ENCODE measurements around the gene CEP112. TPM values are rescaled to one million over a fixed set of nuclear protein-coding genes. Genes with fewer than 3 reads are reported as not detected.
A peak's percentile ranks its signal among the peaks of the same experiment; 100 is the strongest.

CEP112 gene
- total RNA-seq, 1 donor from 2014 or later, result 20.7 TPM

DNA sequence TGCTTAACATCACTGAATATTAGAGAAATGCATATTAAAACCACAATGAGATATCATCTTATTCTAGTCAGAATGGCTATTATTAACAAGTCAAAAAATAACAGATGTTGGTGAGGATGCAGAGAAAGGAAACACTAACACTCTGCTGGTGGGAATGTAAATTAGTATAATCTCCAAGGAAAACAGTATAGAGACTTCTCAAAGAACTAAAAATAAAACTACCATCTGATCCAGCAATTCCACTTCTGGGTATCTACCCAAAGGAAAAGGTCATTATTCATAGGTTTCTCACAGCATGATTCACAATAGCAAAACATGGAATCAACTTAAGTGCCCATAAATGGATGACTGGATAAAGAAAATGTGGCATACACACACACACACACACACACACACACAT lies 166.4 kb downstream of the CEP112 start:
- ATAC-seq (ENCODE audit: poor library complexity), result no peak
- intact Hi-C loops (cut with DNase I), result no loop called here

DNA sequence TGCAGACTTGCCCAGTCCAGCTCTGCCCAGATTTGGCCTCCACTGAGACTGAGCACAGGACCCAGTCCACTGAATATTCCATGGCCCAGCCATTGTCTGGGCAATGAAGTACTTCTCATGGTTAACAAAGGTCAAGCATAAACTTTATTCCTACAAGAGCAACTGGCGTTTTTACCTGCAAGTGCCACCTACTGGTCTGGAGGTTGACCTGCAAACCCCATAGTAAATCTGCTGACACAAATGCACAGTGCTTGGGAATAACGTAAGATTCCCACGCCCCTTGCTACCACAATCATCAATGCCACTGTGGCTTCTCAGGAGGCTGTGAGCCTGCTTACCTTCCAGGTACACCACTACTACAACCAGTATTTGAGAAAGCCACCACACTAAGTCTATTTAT lies 170.2 kb downstream of the CEP112 start:
- DNase-seq (no peak), ATAC-seq (ENCODE audit: poor library complexity) (no peak)
- intact Hi-C loops (cut with DNase I), result no loop called here

More for the DNA sequence above, 166.4 kb downstream of the CEP112 start:
- no peak for DNase-seq

DNA sequence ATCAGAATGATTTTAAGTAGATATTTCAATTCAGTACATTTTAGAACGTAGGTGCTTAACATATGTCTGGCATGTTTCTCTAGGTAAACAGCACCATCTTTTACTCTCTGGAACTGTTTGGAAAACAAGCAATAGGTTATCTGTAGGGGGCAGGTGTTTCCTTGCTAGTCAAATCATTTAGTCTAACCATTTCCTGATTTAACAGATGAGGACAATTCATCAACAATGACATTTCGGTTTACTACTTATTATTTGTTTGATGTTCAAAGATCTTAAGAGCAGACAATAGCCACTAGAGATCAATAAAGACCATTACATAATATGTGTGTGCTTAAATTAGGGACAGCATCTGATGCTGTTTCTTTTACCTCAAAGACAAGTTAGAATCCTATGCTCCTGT lies 173.1 kb downstream of the CEP112 start:
- DNase-seq, result no peak
- ATAC-seq (ENCODE audit: poor library complexity), result no peak
- intact Hi-C loops (cut with DNase I), result no loop called here

DNA sequence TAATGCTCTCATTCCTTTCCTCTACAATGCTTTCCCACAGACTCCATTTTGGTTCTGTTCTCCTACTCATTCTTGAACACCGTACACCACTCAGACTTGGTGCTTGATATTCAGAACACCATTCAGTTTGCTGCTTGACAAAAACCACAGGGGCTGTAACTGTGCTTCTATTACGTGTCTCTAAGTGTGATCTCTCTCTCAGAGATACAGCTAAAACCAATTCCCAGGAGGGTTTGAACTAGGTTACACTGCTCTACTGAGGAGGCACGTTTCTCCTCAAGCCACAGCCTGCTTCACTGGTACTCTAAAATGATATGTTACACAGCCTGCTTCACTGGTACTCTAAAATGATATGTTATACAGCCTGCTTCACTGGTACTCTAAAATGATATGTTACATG lies 175.7 kb downstream of the CEP112 start:
- DNase-seq (no peak), ATAC-seq (ENCODE audit: poor library complexity) (no peak)
- intact Hi-C loops (cut with DNase I), result no loop called here

DNA sequence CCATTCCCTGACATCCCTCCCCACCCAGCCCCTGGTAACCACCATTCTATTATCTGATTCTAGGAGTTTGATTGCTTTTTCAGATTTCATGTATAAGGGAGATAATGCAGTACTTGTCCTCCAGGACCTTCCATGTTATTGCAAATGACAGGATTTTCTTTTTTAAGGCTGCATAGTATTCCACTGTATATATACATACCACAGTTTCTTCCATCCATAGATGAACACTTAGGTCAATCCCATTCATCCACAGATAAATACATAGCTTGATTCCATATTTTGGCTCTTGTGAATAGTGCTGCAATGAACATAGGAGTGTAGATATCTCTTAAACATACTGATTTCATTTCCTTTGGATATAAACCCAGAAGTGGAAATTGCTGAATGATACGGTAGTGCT lies 183.3 kb downstream of the CEP112 start:
- DNase-seq (no peak), ATAC-seq (ENCODE audit: poor library complexity) (no peak)
- intact Hi-C loops (cut with DNase I), result no loop called here

DNA sequence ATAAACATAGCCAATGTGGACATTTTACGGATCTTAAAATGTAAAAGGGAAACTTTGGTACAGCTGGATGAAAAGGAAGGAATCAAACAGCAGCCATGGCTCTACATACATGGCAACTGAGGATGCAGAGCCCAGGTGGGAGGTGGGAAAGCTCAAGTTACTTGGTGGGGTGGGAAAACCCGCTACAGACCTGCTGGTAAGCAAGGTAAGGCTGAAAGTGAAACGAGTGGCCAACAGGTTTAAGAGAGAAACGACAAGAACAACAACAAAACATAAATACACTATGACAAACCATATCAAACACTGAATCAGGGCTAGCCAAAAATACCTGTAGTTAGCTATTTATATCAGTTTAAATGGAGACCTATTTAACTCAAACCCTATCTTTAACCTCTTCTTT lies 185.3 kb downstream of the CEP112 start:
- DNase-seq (no peak), ATAC-seq (ENCODE audit: poor library complexity) (no peak)
- intact Hi-C loops (cut with DNase I), result no loop called here

DNA sequence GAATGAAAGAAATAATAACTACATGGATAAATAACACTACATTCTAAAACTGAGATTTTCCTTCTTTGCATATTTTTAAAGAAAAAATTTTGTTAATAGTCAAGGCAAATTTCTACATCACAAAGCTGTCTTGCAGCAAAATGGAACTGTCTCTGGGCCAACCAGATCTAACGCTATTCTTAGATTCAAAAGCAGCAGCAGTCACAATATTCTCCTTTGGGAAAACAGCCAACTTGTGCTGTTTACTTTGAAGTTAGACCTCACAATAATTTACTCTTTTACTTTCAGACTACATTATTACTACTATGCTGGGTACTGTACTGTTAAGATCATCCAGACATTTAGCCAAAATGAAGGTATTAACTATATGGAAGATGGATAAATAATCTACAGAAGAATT lies 189.1 kb downstream of the CEP112 start:
- peak; percentile 59 for ATAC-seq (ENCODE audit: poor library complexity)
- intact Hi-C loops (cut with DNase I), result no loop called here

DNA sequence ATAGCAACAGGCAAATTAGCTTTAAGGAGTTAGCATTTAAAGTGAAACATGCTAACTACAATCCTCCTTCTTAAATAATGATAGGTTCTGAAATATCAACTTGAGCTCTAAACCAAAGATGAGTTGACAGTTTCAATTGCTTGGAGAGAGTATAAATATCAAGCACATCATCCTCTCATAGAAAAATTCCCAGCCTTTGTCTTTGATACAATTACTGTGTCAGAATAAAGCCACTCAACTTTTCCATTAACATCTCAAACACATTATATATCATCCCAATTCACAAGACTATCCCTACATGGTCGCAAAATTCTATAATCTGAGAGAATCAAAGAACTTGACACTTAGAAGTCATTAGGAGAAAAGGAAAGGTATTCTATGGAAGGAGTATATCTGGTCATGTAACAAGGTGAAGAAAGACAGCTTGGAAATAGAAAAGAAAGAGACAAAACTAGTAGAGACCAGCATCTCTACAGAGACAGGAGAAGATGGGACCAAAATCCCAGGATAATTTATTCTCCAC lies 189.8 kb downstream of the CEP112 start:
- DNase-seq, result no peak
- intact Hi-C loops (cut with DNase I), result no loop called here

More for the DNA sequence above, 189.1 kb downstream of the CEP112 start:
- DNase-seq, result no peak

DNA sequence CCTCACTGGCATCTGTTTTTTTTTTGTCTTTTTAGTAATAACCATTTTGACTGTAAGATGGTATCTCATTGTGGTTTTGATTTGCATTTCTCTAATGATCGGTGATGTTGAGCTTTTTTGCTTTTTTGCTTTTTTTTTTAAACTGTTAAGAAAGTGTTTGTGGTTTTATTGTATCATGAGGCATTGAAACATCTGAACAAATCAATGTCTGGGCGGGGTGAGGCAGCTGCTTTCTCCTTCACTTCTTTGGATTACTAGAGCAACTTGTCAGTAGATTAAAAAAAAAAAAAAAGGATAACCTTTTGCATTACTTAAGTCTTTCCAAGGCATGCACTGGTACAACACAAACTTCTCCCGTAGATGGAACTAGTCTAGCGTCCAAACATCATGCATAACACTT lies 191.7 kb downstream of the CEP112 start:
- intact Hi-C loops (cut with DNase I), result no loop called here
- no peak for DNase-seq
- no peak for ATAC-seq (ENCODE audit: poor library complexity)

More for the DNA sequence above, 189.8 kb downstream of the CEP112 start:
- no peak for ATAC-seq (ENCODE audit: poor library complexity)

DNA sequence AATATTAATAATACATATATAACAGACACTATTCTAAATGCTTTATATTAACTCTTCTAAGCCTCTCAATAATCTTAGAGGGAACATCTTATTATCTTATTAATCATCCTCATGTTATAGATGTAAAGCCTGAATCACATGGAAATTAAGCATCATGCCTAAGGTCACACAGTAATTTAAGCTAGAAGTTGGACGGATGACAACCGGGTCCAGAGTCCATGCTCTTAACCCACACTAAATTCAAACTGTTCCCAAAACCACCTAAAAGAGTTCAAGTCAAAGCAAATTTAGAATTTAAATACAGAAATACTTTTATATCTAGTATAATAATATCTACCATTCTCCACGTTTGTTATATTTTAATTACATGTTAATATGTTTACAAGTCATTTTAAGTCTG lies 193.3 kb downstream of the CEP112 start:
- intact Hi-C loops (cut with DNase I), result no loop called here

DNA sequence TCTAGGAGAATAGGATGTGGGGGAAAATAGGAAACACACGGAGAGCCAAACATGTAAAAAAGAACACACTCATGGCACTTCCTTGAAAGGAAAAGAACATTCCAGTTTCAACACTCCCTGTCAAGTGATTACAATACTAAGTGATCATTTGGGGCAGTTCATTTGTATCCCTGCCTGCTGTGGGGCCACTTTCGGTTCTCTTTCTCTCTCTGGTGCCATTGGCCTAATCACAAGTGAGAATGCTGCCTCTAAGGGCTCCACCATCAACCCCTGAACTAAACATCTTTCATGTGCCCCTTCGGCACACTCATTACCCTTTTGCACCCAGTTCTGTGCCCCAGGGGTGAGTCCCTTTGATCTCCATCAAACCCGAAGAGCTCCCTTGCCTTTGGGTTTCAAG lies 197.3 kb downstream of the CEP112 start:
- no peak for DNase-seq
- intact Hi-C loops (cut with DNase I), result no loop called here
- ATAC-seq (ENCODE audit: poor library complexity), result no peak

More for the DNA sequence above, 193.3 kb downstream of the CEP112 start:
- ATAC-seq (ENCODE audit: poor library complexity) (no peak), DNase-seq (no peak)

DNA sequence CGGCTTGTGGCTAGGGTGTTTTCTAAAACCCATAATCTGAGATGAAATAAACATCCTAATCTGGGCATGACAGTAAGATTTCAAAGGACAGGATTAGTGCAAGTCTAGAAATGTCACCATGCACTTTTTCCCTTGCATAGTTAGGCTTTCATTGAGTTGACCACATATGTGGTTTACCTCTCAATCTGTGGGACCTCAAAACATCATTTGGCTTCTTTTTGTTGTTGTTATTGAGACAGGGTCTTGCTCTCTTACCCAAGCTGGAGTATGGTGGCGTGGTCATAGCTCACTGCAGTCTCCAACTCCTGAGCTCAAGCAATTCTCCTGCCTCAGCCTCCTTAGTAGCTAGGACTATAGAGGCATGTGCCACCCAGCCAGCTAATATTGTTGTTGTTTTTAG lies 197.8 kb downstream of the CEP112 start:
- no peak for DNase-seq
- intact Hi-C loops (cut with DNase I), result no loop called here
- ATAC-seq (ENCODE audit: poor library complexity), result no peak

DNA sequence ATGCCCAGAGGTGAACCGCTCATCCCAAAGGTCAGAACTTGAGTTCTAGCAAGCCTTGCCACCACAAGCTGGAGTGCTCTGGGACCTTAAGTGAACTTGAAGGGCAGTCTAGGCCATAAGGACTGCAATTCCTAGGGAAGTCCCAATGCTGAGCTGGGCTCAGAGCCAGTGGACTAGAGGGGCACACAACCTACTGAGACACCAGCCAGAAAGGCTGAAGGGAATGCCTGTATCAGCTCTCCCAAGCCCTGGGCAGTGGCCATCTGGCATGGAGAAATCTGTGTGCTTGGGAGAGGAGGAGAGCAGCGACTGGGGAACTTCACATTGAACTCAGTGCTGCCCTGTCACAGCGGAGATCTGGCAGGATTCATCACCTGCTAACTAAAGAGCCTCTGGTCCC lies 201.3 kb downstream of the CEP112 start:
- intact Hi-C loops (cut with DNase I), result no loop called here
- DNase-seq (peak; percentile 83), ATAC-seq (ENCODE audit: poor library complexity) (peak; percentile 99)

DNA sequence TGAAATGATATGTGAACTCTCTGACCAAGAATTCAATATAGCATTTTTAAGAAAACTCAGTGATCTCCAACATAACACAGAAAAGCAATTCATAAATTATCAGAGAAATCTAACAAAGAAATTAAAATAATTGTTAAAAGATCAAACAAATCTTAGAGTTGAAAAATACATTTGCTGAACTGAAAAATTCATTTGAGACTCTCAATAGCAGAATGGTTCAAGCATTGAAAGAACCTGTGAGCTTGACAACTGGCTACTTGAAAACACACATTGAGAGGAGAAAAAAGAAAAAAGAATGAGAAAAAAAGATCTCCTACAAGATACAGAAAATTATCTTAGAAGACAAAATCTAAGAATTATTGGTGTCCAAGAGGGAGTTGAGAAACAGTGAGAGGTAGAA lies 203.5 kb downstream of the CEP112 start:
- DNase-seq, result no peak
- ATAC-seq (ENCODE audit: poor library complexity), result no peak
- intact Hi-C loops (cut with DNase I), result no loop called here

DNA sequence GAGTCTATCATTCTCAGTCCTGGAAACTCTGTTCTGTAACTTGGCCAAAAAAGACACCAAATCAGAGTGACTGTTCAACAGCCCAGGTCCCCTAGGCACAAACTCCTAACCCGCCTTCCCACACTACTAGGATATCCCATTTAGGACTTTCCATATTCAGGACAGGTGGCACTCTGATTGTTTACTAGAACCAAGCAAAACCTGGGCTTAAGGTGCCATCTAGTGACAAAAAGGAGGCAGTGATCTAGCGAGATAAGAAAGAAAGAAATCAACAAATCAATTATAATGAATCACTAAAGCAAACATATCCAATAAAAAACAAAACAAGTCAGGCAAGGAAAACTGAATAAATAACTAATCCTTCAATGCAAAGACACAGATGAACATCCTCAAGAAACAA lies 203.9 kb downstream of the CEP112 start:
- intact Hi-C loops (cut with DNase I), result no loop called here
- DNase-seq, result no peak
- no peak for ATAC-seq (ENCODE audit: poor library complexity)

DNA sequence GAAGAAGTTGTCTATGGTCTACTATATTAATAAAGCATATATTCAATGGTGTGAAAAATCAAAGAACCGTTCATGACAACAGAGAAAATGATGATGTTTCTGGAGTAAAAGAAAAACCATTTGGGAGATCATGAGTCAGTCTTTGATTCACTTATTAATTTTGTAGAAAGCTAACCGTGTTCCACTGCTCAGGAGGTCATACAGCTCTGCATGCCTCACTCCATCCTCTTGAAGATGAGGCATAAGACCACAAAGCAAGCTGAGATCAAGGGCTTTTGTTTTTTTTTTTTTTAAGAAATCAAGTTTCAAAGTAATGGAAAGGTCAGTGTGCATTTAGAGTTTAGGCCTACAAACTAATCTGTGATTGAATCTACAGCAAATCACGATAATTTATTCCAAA lies 206.4 kb downstream of the CEP112 start:
- ATAC-seq (ENCODE audit: poor library complexity) (no peak), DNase-seq (no peak)
- intact Hi-C loops (cut with DNase I), result no loop called here

DNA sequence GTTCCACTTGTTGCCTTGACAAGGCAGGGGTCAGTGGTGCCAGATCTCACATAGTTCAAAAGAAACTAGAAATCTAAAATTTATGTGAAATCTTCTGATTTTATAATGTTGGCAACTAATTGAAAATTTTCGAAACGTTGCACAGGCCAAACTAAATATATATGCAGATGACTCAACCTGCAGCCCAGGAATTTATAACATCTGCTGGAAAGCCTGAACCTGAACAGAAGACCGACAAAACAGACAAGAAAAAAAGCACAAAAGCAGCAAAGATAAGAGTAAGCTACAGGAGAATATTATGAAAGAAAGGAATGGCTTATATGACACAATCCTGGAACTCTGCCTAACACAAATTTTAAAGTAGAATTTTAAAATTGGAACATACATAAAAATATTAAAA lies 207.6 kb downstream of the CEP112 start:
- ATAC-seq (ENCODE audit: poor library complexity), result no peak
- no peak for DNase-seq
- intact Hi-C loops (cut with DNase I), result no loop called here

DNA sequence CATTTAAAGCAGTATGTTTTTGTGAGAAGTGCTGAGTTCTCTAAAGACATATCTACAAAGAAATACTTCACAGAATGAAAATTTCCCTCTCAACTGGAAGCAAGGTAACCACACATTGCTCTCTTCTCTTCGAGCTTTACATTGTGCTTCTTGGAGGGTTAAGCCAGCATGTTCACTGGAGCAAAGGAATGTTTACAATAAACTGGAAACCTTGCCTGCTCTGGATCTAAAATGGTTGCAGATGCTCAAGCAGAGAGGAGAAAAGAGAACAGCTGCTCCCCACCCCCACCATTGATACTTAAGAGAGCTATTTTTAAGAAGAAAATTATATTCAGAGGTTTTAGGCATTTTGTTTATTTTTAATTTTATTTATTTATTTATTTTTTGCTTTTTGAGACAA lies 213.1 kb downstream of the CEP112 start:
- DNase-seq (no peak), ATAC-seq (ENCODE audit: poor library complexity) (no peak)
- intact Hi-C loops (cut with DNase I), result no loop called here

DNA sequence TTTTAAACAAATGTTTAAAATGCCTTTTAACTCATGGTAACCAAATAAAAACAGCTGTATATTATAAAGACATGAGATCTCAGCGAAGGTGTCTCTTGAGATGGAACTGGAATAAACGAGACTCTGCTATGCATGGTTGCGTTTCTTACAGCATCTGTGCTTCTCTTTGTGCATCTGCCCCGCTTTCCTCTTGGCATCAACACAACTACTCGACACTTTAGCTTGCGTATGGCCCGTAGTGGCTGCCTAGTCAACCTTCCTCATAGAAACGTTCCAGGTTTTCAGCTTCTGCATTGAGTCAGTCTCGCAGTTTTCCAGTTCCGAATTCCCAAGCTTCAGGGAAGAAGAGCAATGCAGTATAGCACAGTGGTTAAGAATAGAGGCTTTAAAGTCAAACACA lies 214.9 kb downstream of the CEP112 start:
- DNase-seq (no peak), ATAC-seq (ENCODE audit: poor library complexity) (no peak)
- intact Hi-C loops (cut with DNase I), result no loop called here

DNA sequence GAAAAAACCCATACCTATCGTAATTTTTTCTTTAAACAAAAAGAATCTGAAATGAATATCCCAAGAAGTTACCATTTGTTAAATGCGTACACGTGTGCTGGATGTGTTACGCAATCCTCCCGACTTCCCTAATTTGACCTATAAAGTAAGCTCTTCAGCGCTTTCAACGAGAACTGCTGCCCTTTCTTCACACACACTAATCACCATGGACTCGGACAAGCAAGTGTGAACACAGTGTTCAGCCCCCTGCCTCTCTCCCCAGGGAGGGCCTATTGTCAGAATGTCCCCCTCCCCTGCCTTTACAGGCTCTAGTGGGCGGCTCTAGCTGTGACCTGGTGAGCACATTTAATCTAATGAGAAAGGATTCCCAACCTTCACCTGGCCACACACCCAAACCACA lies 216.1 kb downstream of the CEP112 start:
- DNase-seq (peak; percentile 38), ATAC-seq (ENCODE audit: poor library complexity) (no peak)
- intact Hi-C loops (cut with DNase I), result no loop called here

DNA sequence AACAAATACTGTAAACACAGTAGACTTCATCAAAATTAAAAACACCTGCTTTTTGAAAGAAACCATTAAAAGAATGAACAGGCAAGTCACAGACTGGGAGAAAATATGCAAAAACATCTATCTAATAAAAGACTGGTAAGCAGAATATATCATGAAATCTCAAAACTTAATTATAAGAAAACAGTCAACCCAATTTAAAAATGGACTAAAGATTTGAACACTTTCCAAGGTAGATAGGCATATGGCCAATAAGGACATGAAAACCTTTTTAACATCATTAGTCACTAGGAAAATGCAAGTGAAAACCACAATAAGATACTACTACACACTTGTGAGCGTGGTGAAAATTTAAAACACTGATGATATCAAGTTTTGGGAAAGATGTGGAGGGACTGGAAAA lies 218.7 kb downstream of the CEP112 start:
- intact Hi-C loops (cut with DNase I), result no loop called here
- ATAC-seq (ENCODE audit: poor library complexity) (no peak), DNase-seq (no peak)

DNA sequence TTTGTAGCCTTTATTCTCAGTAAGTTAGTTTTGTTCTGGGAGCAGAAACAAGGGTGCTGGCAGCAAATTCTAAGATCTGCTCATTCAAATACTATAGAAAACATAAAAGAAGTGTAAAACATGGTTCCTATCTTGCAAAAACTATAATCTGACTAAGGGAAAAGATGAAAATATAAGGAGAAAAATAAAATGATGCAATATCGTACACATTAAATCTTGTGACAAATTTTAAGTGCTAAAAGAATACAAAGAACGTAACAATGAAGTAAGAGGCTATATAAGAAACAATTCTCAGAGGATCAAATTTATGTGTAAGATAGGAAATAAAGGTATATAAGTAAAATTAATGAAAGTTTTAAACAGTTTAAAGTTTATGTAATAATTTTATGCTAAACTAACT lies 224.6 kb downstream of the CEP112 start:
- ATAC-seq (ENCODE audit: poor library complexity) (no peak), DNase-seq (no peak)
- intact Hi-C loops (cut with DNase I), result no loop called here
